Measurements from ENCODE around the gene SCYGR5.
"Not testable (repeated sequence)": the region's sequence is repeated elsewhere in the genome, so short reads cannot be mapped to it uniquely, and the experiment has no call there.

Gene SCYGR5

GRCh38 chr2:227666631-227667170 is at the start of gene SCYGR5:
Gene SCYGR5, plus strand, starts transcription at chr2:227666804. Its CDS starts 0 bp downstream, at chr2:227666804.
- DNase-seq: not testable (repeated sequence)

GRCh38 chr2:227617316-227618230 is 49.0 kb upstream of the SCYGR5 start, which contains the start of gene SCYGR4:
Gene SCYGR4, plus strand, starts transcription at chr2:227617498. Its CDS starts 0 bp downstream, at chr2:227617498.
- no peak for DNase-seq

GRCh38 chr2:227623226-227623625 is 43.4 kb upstream of the SCYGR5 start:
- DNase-seq: peak; percentile 69

GRCh38 chr2:227625420-227625819 is 41.2 kb upstream of the SCYGR5 start:
- DNase-seq: no peak

- DNase-seq: no peak
These were observed 39.9 kb upstream of the SCYGR5 start for GRCh38 chr2:227626580-227627151.

GRCh38 chr2:227627769-227628168 is 38.8 kb upstream of the SCYGR5 start:
- no peak for DNase-seq

GRCh38 chr2:227629435-227629834 is 37.2 kb upstream of the SCYGR5 start:
- no peak for DNase-seq

- DNase-seq: no peak
These were observed 36.3 kb upstream of the SCYGR5 start for GRCh38 chr2:227630322-227630721.

GRCh38 chr2:227632827-227633226 is 33.8 kb upstream of the SCYGR5 start:
- DNase-seq: no peak

- no peak for DNase-seq
These were observed 32.4 kb upstream of the SCYGR5 start for GRCh38 chr2:227634201-227634600.

- DNase-seq: peak; percentile 19
These were observed 23.9 kb upstream of the SCYGR5 start for GRCh38 chr2:227642656-227643055.

- DNase-seq: no peak
These were observed 22.5 kb upstream of the SCYGR5 start for GRCh38 chr2:227643990-227644551.

GRCh38 chr2:227653419-227653818 is 13.2 kb upstream of the SCYGR5 start:
- peak; percentile 51 for DNase-seq

GRCh38 chr2:227654426-227654825 is 12.2 kb upstream of the SCYGR5 start:
- DNase-seq: no peak

- DNase-seq: peak; percentile 91
These were observed 11.2 kb upstream of the SCYGR5 start for GRCh38 chr2:227655454-227655853.

- no peak for DNase-seq
These were observed 9.3 kb upstream of the SCYGR5 start for GRCh38 chr2:227657199-227657845.

- DNase-seq: no peak
These were observed 5.5 kb upstream of the SCYGR5 start for GRCh38 chr2:227661025-227661649.

GRCh38 chr2:227661827-227662226 is 4.8 kb upstream of the SCYGR5 start:
- DNase-seq: no peak

GRCh38 chr2:227665189-227665940 is 1.2 kb upstream of the SCYGR5 start:
- DNase-seq: no peak

GRCh38 chr2:227671170-227671905 is 4.7 kb downstream of the SCYGR5 start:
- no peak for DNase-seq

GRCh38 chr2:227673620-227674019 is 7.0 kb downstream of the SCYGR5 start:
- not testable (repeated sequence) for DNase-seq

Measured in EL (cell line).